HEK293T (cell line): ENCODE results near the gene GAL3ST1.

Source experiments
- CTCF ChIA-PET: fragments of 350-600 bp; formaldehyde crosslinking; extraction: SDS; loops from one replicate; lab custom pipeline; 2021; ENCODE audit warnings: antibody characterized with exemption, inconsistent platforms; lab: Yijun Ruan, JAX
- POLR2A ChIA-PET: fragments of 350-600 bp; formaldehyde crosslinking; extraction: SDS; loops from one replicate; lab custom pipeline; 2020; ENCODE audit warnings: antibody characterized with exemption, inconsistent platforms; lab: Yijun Ruan, JAX
- DNase-seq: peaks from one replicate; pipeline ENCODE4 v3.0.0; 2012; ENCODE audit warnings: mixed read lengths; ENCODE audit errors: extremely low spot score
- ARNT ChIP-seq: fragments of 450-650 bp; IDR thresholded peaks from 2 replicates; pipeline ENCODE4 v1.6.1; 2017; ENCODE audit warnings: mild to moderate bottlenecking
- BHLHE40 ChIP-seq: fragments of 450-650 bp; IDR thresholded peaks from 2 replicates; pipeline ENCODE4 v1.6.1; 2016; ENCODE audit warnings: mild to moderate bottlenecking, moderate library complexity, borderline replicate concordance
- CTBP1 ChIP-seq: fragments of 450-650 bp; IDR thresholded peaks from 2 replicates; pipeline ENCODE4 v1.6.1; 2016; ENCODE audit warnings: borderline replicate concordance
- ELF4 ChIP-seq: fragments of 450-650 bp; IDR thresholded peaks from 2 replicates; pipeline ENCODE4 v1.6.1; 2017; ENCODE audit warnings: antibody characterized with exemption
- FOXA1 ChIP-seq: fragments of 450-650 bp; IDR thresholded peaks from 2 replicates; pipeline ENCODE4 v1.6.1; 2016; ENCODE audit warnings: mild to moderate bottlenecking
- FOXK2 ChIP-seq: fragments of 450-650 bp; IDR thresholded peaks from 2 replicates; pipeline ENCODE4 v1.6.1; 2016; ENCODE audit warnings: mild to moderate bottlenecking
- FOXM1 ChIP-seq: fragments of 450-650 bp; IDR thresholded peaks from 2 replicates; pipeline ENCODE4 v1.6.1; 2017; ENCODE audit warnings: mild to moderate bottlenecking, borderline replicate concordance
- HDGF ChIP-seq: fragments of 450-650 bp; IDR thresholded peaks from 2 replicates; pipeline ENCODE4 v1.6.1; 2017; ENCODE audit warnings: antibody characterized with exemption, borderline replicate concordance
- L3MBTL2 ChIP-seq: fragments of 450-650 bp; conservative IDR thresholded peaks from 2 replicates; pipeline ENCODE4 v1.6.1; 2016; ENCODE audit warnings: mild to moderate bottlenecking
- LEF1 ChIP-seq: fragments of 450-650 bp; IDR thresholded peaks from 2 replicates; pipeline ENCODE4 v1.6.1; 2017; ENCODE audit warnings: mild to moderate bottlenecking, borderline replicate concordance
- NFRKB ChIP-seq: fragments of 450-650 bp; IDR thresholded peaks from 2 replicates; pipeline ENCODE4 v1.6.1; 2016; ENCODE audit warnings: mild to moderate bottlenecking, moderate library complexity
- PKNOX1 ChIP-seq: fragments of 450-650 bp; IDR thresholded peaks from 2 replicates; pipeline ENCODE4 v1.6.1; 2016
- SP1 ChIP-seq: fragments of 450-650 bp; IDR thresholded peaks from 2 replicates; pipeline ENCODE4 v1.6.1; 2017
- SUZ12 ChIP-seq: fragments of 450-650 bp; IDR thresholded peaks from 2 replicates; pipeline ENCODE4 v1.6.1; 2016; ENCODE audit warnings: mild to moderate bottlenecking
- TARDBP ChIP-seq: fragments of 450-650 bp; IDR thresholded peaks from 2 replicates; pipeline ENCODE4 v1.6.1; 2016
- ZNF384 ChIP-seq: fragments of 450-650 bp; IDR thresholded peaks from 2 replicates; pipeline ENCODE4 v1.6.1; 2016

GAL3ST1 gene

GRCh38 chr22:30584441-30584840 lies 10.0 kb upstream of the GAL3ST1 start:
- CTCF ChIA-PET = no interaction called here
- POLR2A ChIA-PET = no interaction called here

GRCh38 chr22:30582788-30583545 lies 8.5 kb upstream of the GAL3ST1 start:
- ChIA-PET POLR2A (no interaction called here), CTCF (no interaction called here)
- TF ChIP-seq ZNF384 = no peak
- no peak for TF ChIP-seq NFRKB
- TF ChIP-seq PKNOX1 = no peak
- no peak for TF ChIP-seq FOXM1
- no peak for TF ChIP-seq FOXA1
- TF ChIP-seq SUZ12 = no peak
- no peak for DNase-seq

More at GRCh38 chr22:30584441-30584840, 10.0 kb upstream of the GAL3ST1 start:
- no peak for DNase-seq
- TF ChIP-seq FOXM1 (no peak), ELF4 (no peak), ARNT (no peak), HDGF (no peak), PKNOX1 (no peak), LEF1 (no peak), FOXK2 (no peak)

DNA sequence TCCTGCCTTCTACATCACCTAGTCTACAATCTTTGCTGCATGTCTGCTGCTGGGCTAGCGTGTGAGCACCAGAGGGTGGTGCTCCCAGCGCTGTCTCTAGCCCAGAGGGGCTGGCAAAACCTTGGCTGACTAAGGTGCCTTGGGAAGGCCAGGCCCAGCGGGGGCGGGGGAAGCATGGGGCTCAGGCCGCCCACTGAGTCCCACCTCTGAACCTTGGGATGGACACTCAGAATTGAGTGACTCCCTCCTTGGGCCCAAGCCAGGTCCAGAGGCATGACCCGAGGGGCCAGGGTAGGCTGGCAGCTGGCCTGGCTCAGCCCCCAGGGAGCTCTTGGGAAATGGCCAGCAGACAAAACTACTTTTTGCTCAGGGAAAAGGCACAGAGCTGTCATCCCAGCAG lies 7.6 kb upstream of the GAL3ST1 start:
- no peak for TF ChIP-seq SUZ12
- no peak for TF ChIP-seq CTBP1
- no peak for TF ChIP-seq ARNT
- TF ChIP-seq ELF4 = no peak
- no peak for DNase-seq
- ChIA-PET CTCF (no interaction called here), POLR2A (no interaction called here)

- CTCF ChIA-PET = no interaction called here
- TF ChIP-seq ELF4 (no peak), NFRKB (no peak), L3MBTL2 (no peak), LEF1 (no peak), SUZ12 (no peak), CTBP1 (no peak), ARNT (no peak), PKNOX1 (no peak), FOXK2 (no peak), SP1 (no peak)
Observed at GRCh38 chr22:30580896-30581295, 6.4 kb upstream of the GAL3ST1 start.

GRCh38 chr22:30578481-30578880 lies 4.0 kb upstream of the GAL3ST1 start:
- no peak for DNase-seq
- CTCF ChIA-PET = no interaction called here
- POLR2A ChIA-PET = interaction anchor here (1.3 kb wide), 1 partner anchor 13 kb away, joined by 3 read pairs; the partner anchor contains the start of gene PES1
- no peak for TF ChIP-seq ELF4
- no peak for TF ChIP-seq ARNT

More at GRCh38 chr22:30580896-30581295, 6.4 kb upstream of the GAL3ST1 start:
- DNase-seq = no peak
- POLR2A ChIA-PET = no interaction called here

- ChIA-PET CTCF (no interaction called here), POLR2A (interaction anchor here (0.9 kb wide), 1 partner anchor 10 kb away, joined by 3 read pairs; no protein-coding TSS in a partner anchor)
- TF ChIP-seq ZNF384 (no peak), FOXM1 (no peak), HDGF (no peak), BHLHE40 (no peak), LEF1 (no peak), SUZ12 (no peak), ELF4 (no peak), TARDBP (no peak)
- no peak for DNase-seq
Observed at GRCh38 chr22:30575859-30576258, 1.4 kb upstream of the GAL3ST1 start.

DNA sequence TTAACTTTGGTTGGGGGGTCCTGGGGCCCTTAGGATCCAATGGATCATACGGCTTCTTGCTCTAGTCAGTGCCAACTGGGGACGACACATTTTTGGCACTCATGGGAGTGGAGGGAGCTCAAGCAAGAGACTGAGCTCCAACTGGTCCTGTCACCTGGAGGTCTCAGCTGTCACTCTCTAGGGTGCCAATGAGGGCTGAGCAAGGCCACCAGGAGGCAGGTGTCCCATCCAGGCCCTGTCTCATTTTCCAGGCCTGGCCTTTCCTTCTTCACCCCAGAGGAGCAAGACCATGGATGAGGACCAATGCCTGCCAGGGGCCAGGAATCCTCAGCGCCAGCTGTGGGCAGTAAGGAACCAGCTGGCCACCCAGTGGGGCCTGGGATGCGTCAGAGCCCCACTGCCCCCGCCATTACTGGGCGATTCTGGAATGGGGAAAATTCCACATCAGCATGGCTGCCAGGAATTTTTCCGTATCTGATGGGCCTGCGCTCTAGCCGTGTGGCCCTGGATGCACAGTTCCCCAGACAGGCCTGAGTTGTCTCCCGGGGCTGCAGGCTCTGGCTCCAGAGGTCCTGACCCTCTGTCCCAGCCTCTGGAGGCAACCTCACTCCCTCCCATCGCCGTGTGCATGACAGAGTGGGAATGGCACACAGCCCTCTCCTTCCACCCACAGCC lies 669 bp upstream of the GAL3ST1 start:
- POLR2A ChIA-PET = interaction anchor here (0.9 kb wide), 1 partner anchor 9 kb away, joined by 3 read pairs; no protein-coding TSS in a partner anchor
- TF ChIP-seq BHLHE40 (no peak), L3MBTL2 (no peak), SP1 (no peak), CTBP1 (no peak), NFRKB (no peak), FOXM1 (no peak), FOXK2 (no peak), ZNF384 (no peak), FOXA1 (no peak), SUZ12 (no peak), ARNT (no peak), ELF4 (no peak), TARDBP (no peak), HDGF (no peak), PKNOX1 (no peak), LEF1 (no peak)
- DNase-seq = no peak
- CTCF ChIA-PET = no interaction called here
